ENCODE results near the gene VAMP1.
A peak's percentile ranks its signal among the peaks of the same experiment; 100 is the strongest.
"Not testable (repeated sequence)": the region's sequence is repeated elsewhere in the genome, so short reads cannot be mapped to it uniquely, and the experiment has no call there.

VAMP1 gene

GRCh38 chr12:6450091-6450868 lies 20.2 kb downstream of the VAMP1 start:
- DNase-seq: no peak

DNA sequence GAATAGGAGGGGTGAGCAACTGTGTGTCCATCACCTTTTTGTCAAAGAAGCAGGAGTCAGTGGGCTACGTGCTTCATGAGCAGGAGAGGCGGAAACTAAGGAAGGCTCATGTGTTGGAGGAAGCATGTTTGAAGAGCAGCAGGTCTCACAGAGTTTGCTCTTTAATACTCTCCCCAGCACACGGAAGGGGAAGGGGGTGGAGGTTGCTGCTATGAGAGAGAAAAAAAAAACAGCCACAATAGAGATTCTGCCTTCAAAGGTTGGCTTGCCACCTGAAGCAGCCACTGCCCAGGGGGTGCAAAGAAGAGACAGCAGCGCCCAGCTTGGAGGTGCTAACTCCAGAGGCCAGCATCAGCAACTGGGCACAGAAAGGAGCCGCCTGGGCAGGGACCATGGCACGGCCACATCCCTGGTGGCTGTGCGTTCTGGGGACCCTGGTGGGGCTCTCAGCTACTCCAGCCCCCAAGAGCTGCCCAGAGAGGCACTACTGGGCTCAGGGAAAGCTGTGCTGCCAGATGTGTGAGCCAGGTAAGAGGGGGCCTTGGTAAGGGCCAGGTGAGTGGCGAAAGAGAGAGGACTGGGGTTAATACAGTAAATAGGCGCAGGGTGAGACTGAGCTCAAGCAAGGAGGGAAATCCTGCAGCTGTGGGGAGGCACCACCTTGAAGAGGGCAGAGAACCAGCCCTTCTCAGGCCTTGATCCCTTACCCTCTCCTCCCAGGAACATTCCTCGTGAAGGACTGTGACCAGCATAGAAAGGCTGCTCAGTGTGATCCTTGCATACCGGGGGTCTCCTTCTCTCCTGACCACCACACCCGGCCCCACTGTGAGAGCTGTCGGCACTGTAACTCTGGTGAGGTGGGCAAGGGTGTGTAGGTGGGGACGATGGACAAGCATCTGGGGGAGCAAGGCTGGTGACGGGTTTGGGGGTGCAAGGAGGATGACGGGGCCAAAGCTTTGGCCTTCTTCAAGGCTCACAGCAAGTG lies 25.5 kb downstream of the VAMP1 start, which contains the start of gene CD27:
TSS of gene CD27 (plus strand) at position 252 of the 985 bp plus-strand sequence. CDS start at position 393, 141 bp downstream.
- DNase-seq: no peak

DNA sequence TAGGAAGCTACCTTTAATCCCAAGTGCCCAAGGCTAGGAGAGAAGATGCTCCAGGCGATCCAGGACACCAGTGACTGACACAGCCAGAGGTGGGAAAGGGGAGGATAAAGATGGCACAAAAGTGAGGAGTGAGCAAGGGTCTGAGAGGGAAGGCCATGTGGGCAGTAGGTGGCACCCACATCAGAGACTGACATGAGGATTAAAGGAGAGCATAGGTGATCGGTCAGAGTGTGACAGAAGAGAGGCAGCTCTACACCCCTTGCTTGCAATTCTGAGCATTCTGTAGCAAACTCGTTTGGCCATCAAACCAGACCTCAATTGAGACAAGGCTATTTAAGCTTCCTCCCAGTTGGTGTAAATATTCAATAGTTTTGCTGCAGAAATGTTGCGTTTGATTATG lies 26.4 kb downstream of the VAMP1 start:
- no peak for DNase-seq

GRCh38 chr12:6443361-6443983 lies 27.0 kb downstream of the VAMP1 start:
- no peak for DNase-seq

GRCh38 chr12:6442836-6443235 lies 27.6 kb downstream of the VAMP1 start:
- DNase-seq: no peak

GRCh38 chr12:6440391-6440790 lies 30.1 kb downstream of the VAMP1 start:
- DNase-seq: no peak

- DNase-seq: no peak
Measured at GRCh38 chr12:6438345-6438744, 32.1 kb downstream of the VAMP1 start.

DNA sequence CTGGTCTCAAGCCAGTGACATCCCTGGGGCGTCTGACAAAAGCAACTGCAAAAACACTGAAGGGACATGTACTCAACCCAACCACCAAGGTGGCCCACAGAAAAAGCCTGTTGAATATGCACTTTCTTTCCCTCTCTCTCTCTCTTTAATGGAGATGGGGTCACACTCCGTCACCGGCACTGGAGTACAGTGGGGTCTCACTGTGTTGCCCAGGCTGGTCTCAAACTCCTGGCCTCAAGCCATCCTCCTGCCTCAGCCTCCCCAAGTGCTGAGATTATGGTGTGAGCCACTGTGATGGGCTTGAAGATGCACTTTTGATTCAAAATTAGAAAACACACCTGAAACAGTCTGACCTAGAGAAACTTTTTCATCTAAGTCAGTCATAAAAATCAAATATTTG lies 32.9 kb downstream of the VAMP1 start:
- no peak for DNase-seq

DNA sequence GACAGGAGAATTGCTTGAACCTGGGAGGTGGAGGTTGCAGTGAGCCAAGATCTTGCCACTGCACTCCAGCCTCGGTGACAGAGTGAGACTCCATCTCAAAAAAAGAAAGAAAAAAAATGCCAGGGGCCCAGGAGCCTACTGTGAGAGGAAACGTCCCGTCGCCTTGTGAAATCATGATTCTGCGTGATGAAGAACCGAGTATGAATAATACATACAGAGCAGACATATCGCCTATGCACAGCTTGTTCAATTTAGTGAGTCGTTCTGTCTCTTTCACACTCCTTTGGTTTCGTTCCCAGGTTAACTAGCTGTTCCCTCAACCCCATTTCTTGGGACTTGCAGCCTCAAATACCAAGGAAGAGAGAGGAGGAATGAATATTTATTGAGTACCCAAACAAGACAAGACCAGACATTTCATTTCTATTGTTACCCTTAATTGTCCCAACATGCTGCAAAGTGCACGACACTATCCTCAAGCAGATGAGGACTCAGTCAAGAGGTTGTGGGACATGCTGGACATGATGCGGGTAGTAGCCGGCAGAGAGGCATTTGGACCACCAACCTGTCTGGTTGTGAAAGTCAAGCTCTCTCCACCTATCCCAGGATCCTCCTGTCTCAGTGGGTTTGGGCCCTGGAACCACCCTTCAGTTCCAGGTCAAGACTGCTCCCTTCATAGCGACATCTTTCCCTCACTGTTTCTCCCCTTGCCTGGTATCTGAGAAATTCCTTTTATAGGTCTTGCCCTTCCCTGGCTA lies 34.3 kb downstream of the VAMP1 start:
- DNase-seq: no peak

DNA sequence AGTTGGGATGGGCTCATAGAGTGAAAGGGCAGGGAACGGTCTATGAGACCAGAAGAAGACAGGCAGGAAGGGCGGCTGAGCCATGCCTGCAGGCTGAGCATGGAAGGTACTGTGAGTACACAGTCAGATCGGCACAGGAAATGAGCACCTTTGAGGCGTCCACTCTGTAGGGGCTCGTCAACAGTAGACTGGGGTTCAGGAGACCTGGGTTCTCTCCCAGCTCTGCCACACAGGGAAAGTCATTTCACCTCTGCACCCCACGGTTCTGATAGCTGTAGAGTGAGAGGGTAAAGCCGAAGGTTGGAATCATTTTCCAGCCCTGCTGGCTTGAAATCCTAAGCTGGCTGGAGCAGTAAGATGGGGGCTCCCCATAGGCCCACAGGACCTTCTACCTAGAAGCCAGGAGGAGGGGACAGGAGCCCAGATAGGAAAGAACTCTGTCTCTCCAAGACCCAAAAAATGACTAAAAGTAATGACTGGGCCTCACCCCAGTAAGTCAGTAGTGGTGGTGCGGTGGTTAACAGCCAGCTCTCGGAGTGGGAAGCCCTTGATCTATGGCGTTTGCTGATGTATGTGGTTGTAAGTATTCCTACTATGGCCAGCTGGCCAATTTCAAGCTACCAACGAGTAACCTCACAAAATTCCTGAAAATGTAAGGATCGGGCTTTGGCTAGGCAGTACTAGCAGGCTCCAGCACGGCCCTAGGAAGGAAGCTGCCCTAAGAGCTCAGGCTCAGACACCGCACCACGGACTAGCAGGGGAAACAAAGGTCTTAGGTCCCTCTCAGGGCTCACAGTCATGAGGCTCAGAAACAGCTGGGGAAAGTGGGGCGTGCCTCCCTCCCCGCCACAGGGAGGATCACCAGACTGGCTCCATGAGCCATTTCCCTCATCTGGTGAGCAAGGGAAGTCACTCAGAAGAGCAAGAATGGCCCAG lies 36.0 kb downstream of the VAMP1 start:
- peak in 1 of 2 donors; percentile 31 for DNase-seq

- DNase-seq: no peak
Measured at GRCh38 chr12:6432991-6433390, 37.5 kb downstream of the VAMP1 start.

DNA sequence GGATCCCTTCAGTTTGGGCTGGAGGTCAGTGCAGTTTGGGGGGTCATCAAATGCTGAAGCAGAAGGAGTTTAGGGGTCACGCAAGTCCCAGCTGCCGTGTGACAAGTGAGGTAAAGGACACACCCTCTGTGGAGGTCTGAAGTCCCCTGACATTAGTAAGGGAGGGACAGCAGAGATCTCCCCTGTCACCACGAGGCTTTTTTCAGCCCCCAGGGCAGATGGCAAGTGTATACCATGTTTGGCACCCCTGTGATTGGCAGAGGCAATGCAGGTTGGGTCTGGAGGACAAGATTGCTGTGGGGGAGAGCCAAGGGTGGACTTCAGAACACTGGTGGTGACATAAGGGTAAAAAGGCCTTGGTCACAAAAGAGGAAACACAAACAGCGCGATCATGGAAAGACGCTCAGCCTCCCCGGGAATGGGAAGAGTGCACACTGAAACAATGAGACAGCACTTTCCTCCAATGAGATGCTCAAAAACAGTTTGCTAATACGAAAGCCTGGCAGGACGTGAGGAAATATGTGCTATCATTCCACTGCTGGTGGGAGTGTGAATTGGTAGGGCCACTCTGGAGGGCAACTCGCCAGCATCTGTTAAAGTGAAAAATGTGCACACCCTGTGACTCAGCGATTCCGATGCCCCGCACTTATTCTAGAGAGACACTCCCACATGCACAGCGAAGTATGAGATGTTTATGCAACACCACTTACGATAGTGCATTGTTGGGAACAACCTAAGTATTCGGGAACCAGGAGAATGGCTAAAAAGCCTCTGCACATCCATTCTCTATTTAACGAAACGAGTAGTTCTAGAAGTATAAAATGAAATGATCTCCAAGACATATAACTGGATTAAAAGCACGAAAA lies 40.1 kb downstream of the VAMP1 start:
- DNase-seq: peak; percentile 62 to 66

DNA sequence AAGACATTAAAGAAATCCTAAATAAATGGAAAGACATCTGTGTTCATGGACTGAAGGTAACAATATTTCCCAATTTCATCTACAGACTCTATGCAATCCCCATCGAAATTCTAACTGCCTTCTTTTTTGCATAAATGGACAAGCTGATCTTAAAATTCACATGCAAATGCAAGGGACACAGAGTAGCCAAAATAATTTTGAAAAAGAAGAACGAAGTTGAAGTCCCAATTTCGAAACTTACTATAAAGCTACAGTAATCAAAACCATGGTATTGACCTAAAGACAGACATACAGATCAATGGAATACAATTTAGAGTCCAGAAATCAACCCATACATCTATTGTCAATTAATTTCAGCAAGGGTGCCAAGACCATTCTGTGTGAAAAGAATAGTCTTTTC lies 42.2 kb downstream of the VAMP1 start:
- no peak for DNase-seq

GRCh38 chr12:6427796-6428195 lies 42.7 kb downstream of the VAMP1 start:
- not testable (repeated sequence) for DNase-seq

- peak; percentile 92 to 94 for DNase-seq
Measured at GRCh38 chr12:6426882-6427671, 43.4 kb downstream of the VAMP1 start.

GRCh38 chr12:6425590-6426531 lies 44.6 kb downstream of the VAMP1 start:
- DNase-seq: no peak

GRCh38 chr12:6424866-6425265 lies 45.6 kb downstream of the VAMP1 start:
- DNase-seq: no peak

GRCh38 chr12:6424008-6424347 lies 46.5 kb downstream of the VAMP1 start:
- no peak for DNase-seq

Measured in activated CD4-positive, alpha-beta T cell treated with anti-CD3 and anti-CD28 coated beads for 4 hours (primary cell).